Parathyroid adenoma (tissue), 2 donors: ENCODE measurements around the gene VCAM1.

Source experiments
- H2AFZ ChIP-seq: fragments of 300-600 bp; sonication (generic); one replicate; pipeline ENCODE4 v1.7.0; 2017; ENCODE audit warnings: antibody characterized with exemption, mild to moderate bottlenecking
- H3K27ac ChIP-seq: fragments of 300-600 bp; sonication (generic); one replicate; pipeline ENCODE4 v1.7.0; 2017
- H3K27me3 ChIP-seq: fragments of 300-600 bp; sonication (generic); one replicate; pipeline ENCODE4 v1.7.0; 2017; ENCODE audit warnings: low read length; ENCODE audit not compliant: control insufficient read depth, insufficient read depth
- H3K36me3 ChIP-seq: fragments of 300-600 bp; sonication (generic); one replicate; pipeline ENCODE4 v1.7.0; 2017; ENCODE audit warnings: low read length; ENCODE audit not compliant: control insufficient read depth, insufficient read depth
- H3K4me1 ChIP-seq: fragments of 300-600 bp; sonication (generic); one replicate; pipeline ENCODE4 v1.7.0; 2017; ENCODE audit warnings: control low read depth
- H3K4me2 ChIP-seq: fragments of 300-600 bp; sonication (generic); one replicate; pipeline ENCODE4 v1.7.0; 2017; ENCODE audit warnings: low read length
- H3K4me3 ChIP-seq: fragments of 300-600 bp; sonication (generic); one replicate; pipeline ENCODE4 v1.7.0; 2017; ENCODE audit warnings: low read depth, low read length
- H3K79me2 ChIP-seq: fragments of 300-600 bp; sonication (generic); one replicate; pipeline ENCODE4 v1.7.0; 2017; ENCODE audit warnings: control low read depth
- H3K9ac ChIP-seq: fragments of 300-600 bp; sonication (generic); one replicate; pipeline ENCODE4 v1.7.0; 2017; ENCODE audit warnings: mild to moderate bottlenecking
- H3K9me3 ChIP-seq: fragments of 300-600 bp; sonication (generic); one replicate; pipeline ENCODE4 v1.7.0; 2017; ENCODE audit warnings: low read length; ENCODE audit not compliant: control insufficient read depth
- CTCF ChIP-seq: fragments of 300-600 bp; sonication (generic); IDR thresholded peaks from one replicate; pipeline ENCODE4 v1.7.0; 2017; ENCODE audit warnings: antibody characterized with exemption, mild to moderate bottlenecking
- donor health status: primary hyperparathyroidism.

Gene VCAM1

GRCh38 chr1:100720751-100721150, 1.2 kb downstream of the VCAM1 start:
- H3K4me2 ChIP-seq: no peak overlapping the region
- H3K79me2 ChIP-seq: no peaks in the 10 kb centered on the region
- H3K4me3 ChIP-seq: no peak overlapping the region
- H3K27me3 ChIP-seq: no peaks in the 10 kb centered on the region
- no peaks in the 10 kb centered on the region for H3K4me1 ChIP-seq
- H3K9me3 ChIP-seq: no peaks in the 10 kb centered on the region
- H2AFZ ChIP-seq: no peak overlapping the region
- H3K9ac ChIP-seq: no peak overlapping the region
- H3K27ac ChIP-seq: peak overlapping the region; percentile 52
- no peaks in the 10 kb centered on the region for H3K36me3 ChIP-seq
- TF ChIP-seq CTCF: no peak

- Histone ChIP-seq H3K27me3 (no peaks in the 10 kb centered on the region), H3K36me3 (no peaks in the 10 kb centered on the region), H3K9me3 (no peaks in the 10 kb centered on the region), H2AFZ (no peak overlapping the region), H3K4me1 (no peaks in the 10 kb centered on the region), H3K4me3 (peak overlapping the region; percentile 13), H3K9ac (no peak overlapping the region), H3K79me2 (no peaks in the 10 kb centered on the region), H3K27ac (peak overlapping the region; percentile 52), H3K4me2 (no peak overlapping the region)
- no peak for TF ChIP-seq CTCF
Observed at GRCh38 chr1:100721526-100722207, 2.1 kb downstream of the VCAM1 start.

- Histone ChIP-seq H3K4me3 (no peak overlapping the region), H3K79me2 (no peaks in the 10 kb centered on the region), H3K27ac (no peak overlapping the region), H3K36me3 (no peaks in the 10 kb centered on the region), H3K4me2 (no peak overlapping the region), H3K27me3 (no peaks in the 10 kb centered on the region), H3K9me3 (no peaks in the 10 kb centered on the region), H3K4me1 (no peaks in the 10 kb centered on the region), H2AFZ (no peak overlapping the region), H3K9ac (no peak overlapping the region)
- TF ChIP-seq CTCF: no peak
Observed at GRCh38 chr1:100722221-100722620, 2.7 kb downstream of the VCAM1 start.

GRCh38 chr1:100724281-100724680, 4.7 kb downstream of the VCAM1 start:
- Histone ChIP-seq H3K4me2 (no peak overlapping the region), H3K36me3 (no peaks in the 10 kb centered on the region), H3K27ac (no peak overlapping the region), H3K4me3 (no peak overlapping the region), H3K27me3 (no peaks in the 10 kb centered on the region), H3K9me3 (no peaks in the 10 kb centered on the region), H2AFZ (no peak overlapping the region), H3K79me2 (no peaks in the 10 kb centered on the region), H3K9ac (no peak overlapping the region), H3K4me1 (no peaks in the 10 kb centered on the region)
- TF ChIP-seq CTCF: no peak

GRCh38 chr1:100730130-100730529, 10.6 kb downstream of the VCAM1 start:
- Histone ChIP-seq H3K4me3 (no peak overlapping the region), H2AFZ (no peak overlapping the region), H3K27me3 (no peaks in the 10 kb centered on the region), H3K9ac (no peak overlapping the region), H3K4me1 (peaks cover 8% of the 10 kb centered on the region), H3K79me2 (no peaks in the 10 kb centered on the region), H3K27ac (no peak overlapping the region), H3K36me3 (no peaks in the 10 kb centered on the region), H3K9me3 (no peaks in the 10 kb centered on the region), H3K4me2 (no peak overlapping the region)
- TF ChIP-seq CTCF: no peak
